ENCODE results near the gene PLK5. TPM values are rescaled to one million over a fixed set of nuclear protein-coding genes. Genes with fewer than 3 reads are reported as not detected.

PLK5 gene
- total RNA-seq, 1 donor from 2014 or later: 0.26 TPM

DNA sequence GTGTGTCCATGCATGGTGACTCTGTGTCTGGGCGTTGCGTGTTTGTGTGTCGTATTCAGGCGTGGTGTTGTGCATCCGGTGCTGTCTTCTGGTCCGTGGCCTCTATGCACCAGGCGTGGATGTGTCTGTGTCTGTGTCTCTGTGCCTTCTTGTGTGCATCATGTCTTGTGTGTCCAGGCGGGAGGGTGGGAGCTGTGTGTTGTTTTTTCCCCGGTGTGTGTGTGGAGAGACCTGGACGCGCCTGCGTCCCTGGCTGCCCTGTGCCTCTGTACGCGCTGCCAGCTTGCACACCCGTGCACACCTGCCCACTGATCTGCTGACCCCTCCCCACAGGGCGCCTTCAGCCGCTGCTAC, 1.1 kb downstream of the PLK5 start:
- TF ChIP-seq, protein P1, sequence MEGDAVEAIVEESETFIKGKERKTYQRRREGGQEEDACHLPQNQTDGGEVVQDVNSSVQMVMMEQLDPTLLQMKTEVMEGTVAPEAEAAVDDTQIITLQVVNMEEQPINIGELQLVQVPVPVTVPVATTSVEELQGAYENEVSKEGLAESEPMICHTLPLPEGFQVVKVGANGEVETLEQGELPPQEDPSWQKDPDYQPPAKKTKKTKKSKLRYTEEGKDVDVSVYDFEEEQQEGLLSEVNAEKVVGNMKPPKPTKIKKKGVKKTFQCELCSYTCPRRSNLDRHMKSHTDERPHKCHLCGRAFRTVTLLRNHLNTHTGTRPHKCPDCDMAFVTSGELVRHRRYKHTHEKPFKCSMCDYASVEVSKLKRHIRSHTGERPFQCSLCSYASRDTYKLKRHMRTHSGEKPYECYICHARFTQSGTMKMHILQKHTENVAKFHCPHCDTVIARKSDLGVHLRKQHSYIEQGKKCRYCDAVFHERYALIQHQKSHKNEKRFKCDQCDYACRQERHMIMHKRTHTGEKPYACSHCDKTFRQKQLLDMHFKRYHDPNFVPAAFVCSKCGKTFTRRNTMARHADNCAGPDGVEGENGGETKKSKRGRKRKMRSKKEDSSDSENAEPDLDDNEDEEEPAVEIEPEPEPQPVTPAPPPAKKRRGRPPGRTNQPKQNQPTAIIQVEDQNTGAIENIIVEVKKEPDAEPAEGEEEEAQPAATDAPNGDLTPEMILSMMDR (IDR thresholded peaks at IDR 0.05; ENCODE audit: unreplicated experiment): no peak
- Mint-ChIP-seq H3K36me3 (ENCODE audit: insufficient read depth) (no peaks in the 10 kb centered on the region), H3K27ac (no peak overlapping the region), H3K9me3 (ENCODE audit: low read depth) (no peaks in the 10 kb centered on the region), H3K4me3 (ENCODE audit: low read depth) (peak overlapping the region; percentile 40), H3K4me1 (ENCODE audit: low read depth) (peaks cover 4% of the 10 kb centered on the region), H3K27me3 (peaks cover 53% of the 10 kb centered on the region)
- DNase-seq (ENCODE audit: low spot score, unreplicated experiment): no peak

DNA sequence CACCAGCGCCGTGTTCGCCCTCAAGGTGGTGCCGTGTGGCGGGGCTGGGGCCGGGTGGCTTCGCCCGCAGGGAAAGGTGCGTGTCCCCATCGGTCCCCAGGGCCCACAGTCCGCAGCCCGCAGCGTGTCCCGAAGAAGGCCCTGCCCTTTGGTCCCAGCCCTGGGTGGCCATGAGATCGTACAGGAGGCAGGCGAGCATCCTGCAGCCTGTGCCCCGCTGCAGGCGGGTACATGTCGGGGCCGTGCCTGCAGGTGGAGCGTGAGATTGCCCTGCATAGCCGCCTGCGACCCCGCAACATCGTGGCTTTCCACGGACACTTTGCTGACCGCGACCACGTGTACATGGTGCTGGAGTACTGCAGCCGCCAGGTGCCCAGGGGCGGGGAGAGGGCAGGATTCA, 1.5 kb downstream of the PLK5 start:
- Mint-ChIP-seq H3K4me3 (ENCODE audit: low read depth) (no peak overlapping the region), H3K4me1 (ENCODE audit: low read depth) (peaks cover 4% of the 10 kb centered on the region), H3K36me3 (ENCODE audit: insufficient read depth) (no peaks in the 10 kb centered on the region), H3K9me3 (ENCODE audit: low read depth) (no peaks in the 10 kb centered on the region), H3K27me3 (peaks cover 57% of the 10 kb centered on the region), H3K27ac (no peak overlapping the region)
- no peak for DNase-seq (ENCODE audit: low spot score, unreplicated experiment)
- TF ChIP-seq, protein P1 (IDR thresholded peaks at IDR 0.05; ENCODE audit: unreplicated experiment): no peak

DNA sequence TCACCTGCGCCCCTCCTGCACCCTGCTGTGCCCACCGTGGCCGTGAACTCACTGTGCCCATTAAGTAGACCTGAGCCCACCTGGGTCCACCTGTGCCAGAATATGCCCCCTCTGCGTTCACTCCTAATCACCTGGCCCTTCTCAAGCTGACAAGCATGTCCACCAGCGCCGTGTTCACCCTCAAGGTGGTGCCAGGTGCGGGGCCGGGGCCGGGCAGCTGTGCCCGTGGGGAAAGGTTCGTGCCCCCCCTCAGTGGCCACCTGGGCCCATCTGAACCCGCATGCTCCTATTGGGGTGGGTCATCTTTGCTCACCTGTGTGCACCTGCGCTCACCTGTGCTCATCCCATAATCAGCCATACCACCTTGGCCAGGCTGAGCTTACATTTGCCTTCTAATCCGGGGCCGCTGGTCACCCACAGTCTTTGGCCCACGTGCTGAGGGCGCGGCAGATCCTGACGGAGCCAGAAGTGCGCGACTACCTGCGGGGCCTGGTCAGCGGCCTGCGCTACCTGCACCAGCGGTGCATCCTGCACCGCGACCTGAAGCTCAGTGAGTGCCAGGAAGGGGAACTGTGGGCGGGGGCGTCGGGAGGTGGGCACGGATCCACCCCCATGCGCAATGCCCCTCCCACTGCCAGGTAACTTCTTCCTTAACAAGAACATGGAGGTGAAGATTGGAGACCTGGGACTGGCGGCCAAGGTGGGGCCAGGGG, 2.3 kb downstream of the PLK5 start:
- TF ChIP-seq, protein P1 (IDR thresholded peaks at IDR 0.05; ENCODE audit: unreplicated experiment): no peak
- DNase-seq (ENCODE audit: low spot score, unreplicated experiment): no peak
- Mint-ChIP-seq H3K9me3 (ENCODE audit: low read depth) (no peaks in the 10 kb centered on the region), H3K27ac (no peak overlapping the region), H3K27me3 (peaks cover 57% of the 10 kb centered on the region), H3K4me3 (ENCODE audit: low read depth) (no peak overlapping the region), H3K36me3 (ENCODE audit: insufficient read depth) (no peaks in the 10 kb centered on the region), H3K4me1 (ENCODE audit: low read depth) (peaks cover 4% of the 10 kb centered on the region)

DNA sequence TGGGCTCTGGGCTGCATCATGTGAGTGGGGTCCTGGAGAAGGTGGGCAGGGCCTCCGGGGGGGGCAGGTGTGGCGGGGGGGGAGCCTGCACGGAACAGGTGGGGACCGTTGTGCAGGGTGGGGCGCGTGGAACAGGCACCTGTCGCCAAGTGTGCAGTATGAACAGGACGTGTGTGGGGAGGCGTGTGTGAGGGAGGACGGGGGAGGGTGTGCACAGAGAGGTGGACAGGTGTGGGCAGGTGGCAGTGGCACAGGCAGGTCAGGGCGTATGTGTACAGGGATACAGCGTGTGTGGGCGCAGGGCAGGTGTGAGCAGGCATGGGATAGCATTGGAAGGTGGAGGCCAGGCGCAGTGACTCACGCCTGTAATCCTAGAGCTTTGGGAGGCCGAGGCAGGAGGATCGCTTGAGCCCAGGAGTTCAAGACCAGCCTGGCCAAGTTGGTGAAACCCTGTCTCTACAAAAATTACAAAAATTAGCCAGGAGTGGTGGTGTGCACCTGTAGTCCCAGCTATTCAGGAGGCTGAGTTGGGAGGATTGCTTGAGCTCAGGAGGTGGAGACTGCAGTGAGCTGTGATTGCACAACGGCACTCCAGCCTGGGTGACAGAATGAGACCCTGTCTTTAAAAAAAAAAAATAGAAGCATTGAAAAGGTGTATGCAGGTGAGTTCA, 3.2 kb downstream of the PLK5 start:
- H3K9me3 Mint-ChIP-seq (ENCODE audit: low read depth): no peaks in the 10 kb centered on the region
- TF ChIP-seq, protein P1 (IDR thresholded peaks at IDR 0.05; ENCODE audit: unreplicated experiment): no peak
- H3K27me3 Mint-ChIP-seq: peaks cover 52% of the 10 kb centered on the region

DNA sequence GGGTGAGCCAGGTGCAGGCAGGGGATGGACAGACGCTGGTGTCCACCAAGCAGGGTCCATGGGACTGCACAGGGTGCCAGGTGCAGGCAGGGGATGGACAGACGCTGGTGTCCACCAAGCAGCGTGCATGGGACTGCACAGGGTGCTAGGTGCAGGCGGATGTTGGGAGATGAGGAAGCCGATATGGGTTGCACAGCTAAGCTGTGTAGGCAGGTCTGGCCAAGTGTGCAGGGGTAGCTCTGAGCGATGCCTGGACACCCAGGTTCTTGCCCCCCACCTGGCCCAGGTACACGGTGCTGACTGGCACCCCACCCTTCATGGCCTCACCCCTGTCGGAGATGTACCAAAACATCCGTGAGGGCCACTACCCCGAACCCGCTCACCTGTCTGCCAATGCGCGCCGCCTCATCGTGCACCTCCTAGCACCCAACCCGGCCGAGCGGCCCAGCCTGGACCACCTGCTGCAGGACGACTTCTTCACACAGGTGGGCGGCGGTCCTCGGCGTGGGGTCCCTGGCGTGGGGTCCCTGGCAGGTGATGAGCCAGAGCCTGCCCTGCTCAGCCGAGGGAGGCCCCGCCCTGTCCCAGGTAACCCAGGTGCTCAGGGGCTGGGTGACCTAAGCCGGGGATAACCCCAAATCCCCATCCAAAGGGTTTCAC, 3.9 kb downstream of the PLK5 start:
- no peaks in the 10 kb centered on the region for H3K36me3 Mint-ChIP-seq (ENCODE audit: insufficient read depth)
- H3K4me1 Mint-ChIP-seq (ENCODE audit: low read depth): peaks cover 4% of the 10 kb centered on the region
- TF ChIP-seq, protein P1 (IDR thresholded peaks at IDR 0.05; ENCODE audit: unreplicated experiment): no peak
- H3K4me3 Mint-ChIP-seq (ENCODE audit: low read depth): no peak overlapping the region
- H3K9me3 Mint-ChIP-seq (ENCODE audit: low read depth): no peaks in the 10 kb centered on the region
- DNase-seq (ENCODE audit: low spot score, unreplicated experiment): no peak
- peaks cover 48% of the 10 kb centered on the region for H3K27me3 Mint-ChIP-seq
- no peak overlapping the region for H3K27ac Mint-ChIP-seq

More for the DNA sequence above, 3.2 kb downstream of the PLK5 start:
- Mint-ChIP-seq H3K4me1 (ENCODE audit: low read depth) (peaks cover 4% of the 10 kb centered on the region), H3K36me3 (ENCODE audit: insufficient read depth) (no peaks in the 10 kb centered on the region), H3K4me3 (ENCODE audit: low read depth) (no peak overlapping the region), H3K27ac (no peak overlapping the region)
- DNase-seq (ENCODE audit: low spot score, unreplicated experiment): no peak

Measured in progenitor cell of endocrine pancreas (in vitro differentiated cells).